Omental fat pad (tissue), 4 donors: ENCODE data around the gene XCL1. TPM values are rescaled to one million over a fixed set of nuclear protein-coding genes. Genes with fewer than 3 reads are reported as not detected.

Experiments
- ATAC-seq: fragments of 150-250 bp; one replicate; pipeline ENCODE4 v1.9.1; 2016; ENCODE audit warnings: mild to moderate bottlenecking, moderate library complexity; ENCODE audit not compliant: low FRiP score
- DNase-seq: peaks from one replicate; pipeline ENCODE4 v3.0.0-alpha.2; 2019; ENCODE audit warnings: low spot score
- total RNA-seq, 4 donors: library from RNA; depleted of rRNA; stranded (reverse); fragments of >200 nt; gene quantifications; one replicate each; pipeline ENCODE4 v1.1.0, GENCODE V29; 2016
- TF ChIP-seq, protein P1 (sequence below), 3 donors: fragments of 450-650 bp; IDR thresholded peaks; one replicate each; pipeline ENCODE4 v1.5.1; 2016 to 2017; ENCODE audit warnings: antibody characterized with exemption in 3 of 3, mild to moderate bottlenecking in 3 of 3, moderate library complexity in 2 of 3

XCL1 gene
- total RNA-seq, 4 donors from 2014 or later, result 0.28 to 1.3 TPM; not detected in 2

DNA sequence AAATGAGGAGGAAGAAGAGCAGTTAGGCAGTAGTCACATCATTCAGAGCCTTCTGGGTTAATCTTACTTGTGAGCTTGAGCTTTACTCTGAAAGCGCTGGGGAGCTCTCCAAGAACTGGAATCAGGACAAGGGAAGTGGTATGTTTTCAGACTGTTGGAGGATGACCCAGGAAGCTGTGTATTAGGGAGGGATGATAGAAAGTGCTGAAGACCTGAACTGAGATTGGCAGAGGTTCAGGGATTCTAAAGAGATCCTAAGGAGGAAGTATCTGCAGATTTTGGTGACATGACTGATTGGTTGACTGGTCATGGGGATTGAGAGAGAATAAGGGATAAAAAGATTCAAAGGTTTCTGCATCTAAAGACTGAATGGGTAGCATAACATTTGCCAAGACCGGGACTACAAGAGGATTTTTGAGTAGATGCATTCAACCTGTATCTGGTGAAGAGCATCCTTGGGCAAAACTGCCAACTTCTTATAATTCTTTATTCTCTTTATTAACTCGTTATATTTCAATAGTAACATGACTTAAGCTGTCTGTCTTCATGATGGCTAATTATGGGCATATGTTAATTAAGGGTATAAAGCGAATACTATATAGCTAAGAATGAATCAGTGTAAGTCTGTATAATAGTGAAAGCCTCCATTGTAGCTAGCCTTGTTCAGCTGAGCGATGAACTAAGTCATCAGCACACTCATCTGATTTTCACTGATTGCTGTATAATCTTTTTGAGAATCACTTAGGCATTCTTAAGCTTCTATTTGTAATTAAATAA is 41.8 kb downstream of the XCL1 start:
- TF ChIP-seq, protein P1, sequence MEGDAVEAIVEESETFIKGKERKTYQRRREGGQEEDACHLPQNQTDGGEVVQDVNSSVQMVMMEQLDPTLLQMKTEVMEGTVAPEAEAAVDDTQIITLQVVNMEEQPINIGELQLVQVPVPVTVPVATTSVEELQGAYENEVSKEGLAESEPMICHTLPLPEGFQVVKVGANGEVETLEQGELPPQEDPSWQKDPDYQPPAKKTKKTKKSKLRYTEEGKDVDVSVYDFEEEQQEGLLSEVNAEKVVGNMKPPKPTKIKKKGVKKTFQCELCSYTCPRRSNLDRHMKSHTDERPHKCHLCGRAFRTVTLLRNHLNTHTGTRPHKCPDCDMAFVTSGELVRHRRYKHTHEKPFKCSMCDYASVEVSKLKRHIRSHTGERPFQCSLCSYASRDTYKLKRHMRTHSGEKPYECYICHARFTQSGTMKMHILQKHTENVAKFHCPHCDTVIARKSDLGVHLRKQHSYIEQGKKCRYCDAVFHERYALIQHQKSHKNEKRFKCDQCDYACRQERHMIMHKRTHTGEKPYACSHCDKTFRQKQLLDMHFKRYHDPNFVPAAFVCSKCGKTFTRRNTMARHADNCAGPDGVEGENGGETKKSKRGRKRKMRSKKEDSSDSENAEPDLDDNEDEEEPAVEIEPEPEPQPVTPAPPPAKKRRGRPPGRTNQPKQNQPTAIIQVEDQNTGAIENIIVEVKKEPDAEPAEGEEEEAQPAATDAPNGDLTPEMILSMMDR (IDR thresholded peaks at IDR 0.05), result no peak
- ATAC-seq (no peak), DNase-seq (no peak)

DNA sequence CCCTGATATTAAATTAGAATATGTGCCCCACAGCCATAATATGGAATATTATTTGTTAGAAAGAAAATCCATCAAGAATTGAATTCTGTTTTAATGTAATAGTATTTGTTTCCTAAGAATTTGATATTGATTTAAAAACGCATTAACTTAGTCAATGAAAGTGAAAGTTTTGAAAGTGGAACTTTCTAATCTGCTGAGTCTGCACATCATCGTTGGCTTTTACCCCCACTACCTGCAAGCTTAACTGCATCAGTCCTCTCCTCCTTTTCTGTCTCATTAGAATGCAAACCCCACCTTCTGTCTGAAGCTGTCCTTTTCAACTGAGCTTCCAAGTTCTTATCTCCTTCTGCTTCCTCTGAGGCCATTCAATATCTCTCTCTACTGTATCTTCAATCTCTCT is 42.5 kb downstream of the XCL1 start:
- no peak for DNase-seq
- TF ChIP-seq, protein P1 (IDR thresholded peaks at IDR 0.05), result no peak
- no peak for ATAC-seq

DNA sequence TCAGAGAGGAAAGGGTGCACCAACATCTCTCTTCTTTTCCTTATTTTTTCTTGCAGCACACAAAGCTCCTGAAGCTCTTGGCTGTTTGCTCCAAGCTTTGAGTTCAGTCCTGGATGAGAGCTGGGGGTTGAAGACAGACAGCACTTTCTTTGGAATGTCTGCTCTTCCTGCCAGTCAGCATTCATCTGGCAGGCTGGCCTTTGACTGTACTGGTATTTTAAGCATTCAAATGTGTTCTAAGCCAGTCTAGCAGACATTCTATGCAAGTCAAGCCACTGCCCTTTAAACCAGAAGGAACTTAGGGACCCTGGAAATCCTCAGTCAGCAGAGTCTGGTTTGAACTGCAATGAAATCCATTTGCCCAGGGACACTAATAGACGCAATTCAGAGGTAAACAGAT is 45.0 kb downstream of the XCL1 start:
- DNase-seq, result no peak
- TF ChIP-seq, protein P1 (IDR thresholded peaks at IDR 0.05), result no peak
- no peak for ATAC-seq

- no peak for DNase-seq
- peak; percentile 76 for ATAC-seq
- TF ChIP-seq, protein P1 (IDR thresholded peaks at IDR 0.05), result no peak
Measured at GRCh38 chr1:168623003-168623828, 46.8 kb downstream of the XCL1 start.

DNA sequence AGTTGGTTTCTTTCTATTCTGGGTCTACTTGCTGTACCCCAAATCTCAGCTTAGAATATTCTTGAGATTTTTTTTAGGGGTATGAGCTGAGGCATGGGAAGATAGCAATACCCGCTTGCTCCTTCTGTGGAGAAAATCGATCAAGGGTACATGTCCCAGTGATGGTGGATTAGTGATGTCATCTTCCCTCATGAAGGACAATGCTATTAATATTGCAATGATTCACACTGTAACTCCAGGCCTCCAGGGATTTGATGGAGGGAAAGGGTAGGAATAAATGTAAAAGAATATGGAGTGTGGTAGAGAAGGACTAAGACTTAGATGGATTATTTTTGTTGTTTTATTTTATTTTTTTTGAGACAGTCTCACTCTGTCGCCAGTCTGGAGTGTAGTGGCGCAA is 47.4 kb downstream of the XCL1 start:
- no peak for ATAC-seq
- no peak for DNase-seq
- TF ChIP-seq, protein P1 (IDR thresholded peaks at IDR 0.05), result no peak

DNA sequence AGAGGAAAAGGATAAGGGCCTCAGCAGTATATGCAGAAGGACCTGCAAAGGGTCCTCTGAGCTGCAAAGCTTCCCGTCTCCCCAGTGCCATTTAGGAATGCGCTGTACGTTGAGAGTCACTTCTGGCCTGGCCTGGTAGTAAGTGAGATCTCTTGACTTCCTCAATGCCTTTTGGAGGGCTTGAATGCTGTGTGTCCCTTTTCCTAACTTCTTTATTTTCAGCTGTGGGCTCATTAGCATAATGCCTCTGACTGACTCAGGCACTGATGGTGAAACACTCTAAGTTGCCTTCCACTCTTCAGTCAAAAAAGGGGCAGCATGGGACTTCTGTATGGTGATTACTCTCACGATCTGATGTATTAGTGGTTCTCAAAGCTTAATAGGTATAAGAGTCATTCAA is 49.9 kb downstream of the XCL1 start:
- DNase-seq (no peak), ATAC-seq (no peak)
- TF ChIP-seq, protein P1 (IDR thresholded peaks at IDR 0.05), result no peak
